HG02973 (cell line): Measurements from ENCODE around the gene ARHGEF1.
"Not testable (repeated sequence)": the region's sequence is repeated elsewhere in the genome, so short reads cannot be mapped to it uniquely, and the experiment has no call there.

Experiments
- ATAC-seq: cut with Tn5 transposase; IDR thresholded peaks from one replicate; pipeline ENCODE4 v1.9.1; 2021; ENCODE audit warnings: moderate library complexity; ENCODE audit not compliant: unreplicated experiment

Gene ARHGEF1

DNA sequence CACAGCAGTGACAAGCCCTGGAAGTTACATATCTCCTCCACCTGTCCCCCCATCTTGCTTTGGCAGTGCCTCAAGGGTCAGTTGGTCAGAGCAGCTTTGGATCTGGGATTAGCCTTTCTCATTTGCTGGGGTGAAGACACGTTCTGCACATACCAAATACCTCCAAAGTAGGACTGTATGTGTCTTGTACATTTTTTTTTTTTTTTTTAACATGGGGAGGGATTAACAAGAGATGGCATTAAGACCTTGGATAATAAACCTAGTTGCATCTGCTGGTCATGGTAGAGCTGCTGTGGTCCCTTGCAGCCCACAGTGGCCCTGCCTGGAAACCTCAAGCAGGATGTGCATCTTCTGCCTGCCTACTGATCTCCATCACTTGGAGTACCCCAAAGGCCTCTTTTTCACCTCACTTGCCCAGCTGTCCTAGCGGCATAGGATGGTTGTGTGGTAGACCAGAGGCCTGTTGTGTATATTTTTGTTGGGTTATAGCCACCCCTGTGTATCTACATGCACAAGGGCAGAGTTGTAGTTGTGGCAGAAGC, 20.5 kb upstream of the ARHGEF1 start:
- no peak for ATAC-seq

GRCh38 chr19:41863209-41863931, 19.6 kb upstream of the ARHGEF1 start:
- no peak for ATAC-seq

- ATAC-seq: no peak
Observed at GRCh38 chr19:41864374-41864773, 18.6 kb upstream of the ARHGEF1 start.

DNA sequence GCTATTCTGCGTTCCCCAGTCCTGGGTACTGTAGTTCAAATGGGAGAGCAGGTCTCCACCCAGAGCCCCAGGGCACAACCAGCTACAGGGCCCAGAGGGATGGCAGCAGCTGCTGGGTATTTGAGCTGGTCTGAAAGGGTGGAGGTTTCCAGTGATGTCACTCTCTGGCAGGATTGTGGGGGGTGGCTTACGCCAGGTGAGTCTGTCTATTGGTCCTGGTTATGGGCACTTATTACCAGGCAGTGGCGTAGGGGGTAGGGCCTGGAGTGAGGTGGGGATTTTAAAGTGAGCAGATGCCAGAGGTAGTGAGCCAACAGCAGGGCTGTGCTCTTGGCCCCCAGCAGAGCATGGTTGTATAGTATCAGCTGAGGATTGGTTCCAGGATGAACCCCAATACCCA, 16.7 kb upstream of the ARHGEF1 start:
- no peak for ATAC-seq

DNA sequence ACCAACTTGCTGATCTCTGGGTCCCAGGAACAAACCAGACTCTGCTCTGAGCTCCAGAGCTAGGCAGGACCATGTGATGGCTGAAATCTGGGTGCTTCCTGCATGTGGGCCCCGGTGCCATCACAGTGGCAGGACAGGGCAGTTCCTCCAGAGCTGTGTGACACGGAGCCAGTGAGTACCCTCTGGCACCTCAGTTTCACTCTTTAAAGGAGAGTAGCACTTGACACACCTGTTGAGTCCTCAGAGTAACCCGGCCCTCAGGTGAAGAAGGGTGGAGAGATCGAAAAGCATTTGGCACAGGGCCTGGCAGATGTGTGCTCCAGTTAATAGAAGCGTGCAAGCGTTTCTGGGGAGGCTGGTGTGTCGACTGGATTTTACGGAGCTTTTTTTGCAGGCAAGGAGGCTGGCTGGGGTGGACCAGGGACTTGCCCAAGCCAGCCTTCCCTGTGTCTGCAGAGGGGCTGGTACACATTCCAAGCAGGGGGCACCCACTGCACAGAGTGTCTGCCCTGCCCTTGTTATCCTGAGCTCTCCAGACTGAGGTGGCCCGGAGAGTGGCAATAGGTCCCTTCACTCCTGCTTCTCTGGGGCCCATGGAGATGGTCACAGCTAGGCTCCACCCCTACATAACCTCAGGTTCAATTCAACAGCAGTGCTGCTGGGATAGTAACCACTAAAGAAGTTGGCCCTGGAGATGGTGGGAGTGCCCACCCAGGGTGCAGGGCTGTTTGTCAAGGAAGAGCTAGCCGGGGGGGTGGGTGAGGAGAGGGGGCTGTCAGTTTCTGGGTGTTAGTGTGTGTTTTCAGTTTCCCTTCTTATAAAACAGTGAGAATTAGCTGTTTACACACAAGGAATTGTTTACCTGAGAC, 14.6 kb upstream of the ARHGEF1 start:
- ATAC-seq: no peak

DNA sequence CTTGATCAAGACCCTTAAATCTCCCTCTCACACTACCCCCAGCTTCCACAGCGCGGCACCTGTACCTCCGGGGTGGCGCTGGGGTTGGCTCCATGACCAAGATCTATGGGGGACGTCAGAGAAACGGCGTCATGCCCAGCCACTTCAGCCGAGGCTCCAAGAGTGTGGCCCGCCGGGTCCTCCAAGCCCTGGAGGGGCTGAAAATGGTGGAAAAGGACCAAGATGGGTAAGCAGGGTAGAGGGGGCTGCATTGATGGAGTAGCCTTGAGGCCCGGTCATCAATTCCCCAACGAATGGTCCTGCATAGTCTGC, 14.0 kb upstream of the ARHGEF1 start:
- no peak for ATAC-seq

DNA sequence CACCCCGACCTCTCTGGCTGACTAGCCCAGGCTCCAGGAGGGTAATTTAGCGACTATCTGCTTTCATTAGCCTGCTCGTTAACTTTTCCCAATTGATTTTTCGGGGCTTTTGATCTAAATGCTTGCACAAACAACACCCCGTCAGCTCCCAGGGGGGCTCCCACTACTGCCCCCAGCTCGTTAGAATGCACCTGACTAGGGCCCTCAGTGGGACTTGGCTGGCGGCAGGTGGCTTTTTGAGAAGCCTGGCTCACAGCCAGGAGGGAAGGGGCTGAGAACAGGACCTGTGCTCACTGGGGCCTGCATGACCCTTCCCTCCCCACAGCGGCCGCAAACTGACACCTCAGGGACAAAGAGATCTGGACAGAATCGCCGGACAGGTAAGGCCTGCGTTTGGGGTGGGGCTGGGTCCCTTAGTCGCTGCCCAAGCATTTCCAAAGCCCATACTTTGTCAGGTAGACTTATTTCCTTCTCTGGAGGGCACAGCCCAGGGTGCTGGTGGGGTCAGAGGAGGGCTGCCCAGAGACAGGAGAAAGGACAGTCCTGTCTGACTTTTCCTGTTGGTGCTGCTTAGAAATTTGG, 13.5 kb upstream of the ARHGEF1 start:
- ATAC-seq: no peak

GRCh38 chr19:41870401-41870873, 12.5 kb upstream of the ARHGEF1 start:
- no peak for ATAC-seq

GRCh38 chr19:41871573-41872383, 11.2 kb upstream of the ARHGEF1 start:
- ATAC-seq: peak; percentile 47

GRCh38 chr19:41872384-41872774, 10.6 kb upstream of the ARHGEF1 start:
- no peak for ATAC-seq

- ATAC-seq: no peak
Observed at GRCh38 chr19:41872775-41873647, 10.0 kb upstream of the ARHGEF1 start.

DNA sequence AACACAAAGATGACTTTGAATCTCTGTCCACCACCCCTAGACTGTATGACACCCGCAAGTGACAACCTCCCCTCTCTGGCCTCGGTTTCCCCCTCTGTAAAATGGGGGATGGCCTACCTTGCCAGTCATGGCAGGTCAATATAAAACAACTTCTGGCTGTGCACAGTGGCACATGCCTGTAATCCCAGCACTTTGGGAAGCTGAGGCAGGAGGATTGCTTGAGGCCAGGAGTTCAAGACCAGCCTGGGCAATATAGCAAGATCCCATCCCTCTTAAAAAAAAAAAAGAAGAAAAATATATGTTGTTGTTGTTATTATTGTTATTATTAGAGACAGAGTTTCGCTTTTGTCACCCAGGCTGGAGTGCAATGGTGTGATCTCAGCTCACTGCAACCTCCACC, 7.0 kb upstream of the ARHGEF1 start:
- not testable (repeated sequence) for ATAC-seq

DNA sequence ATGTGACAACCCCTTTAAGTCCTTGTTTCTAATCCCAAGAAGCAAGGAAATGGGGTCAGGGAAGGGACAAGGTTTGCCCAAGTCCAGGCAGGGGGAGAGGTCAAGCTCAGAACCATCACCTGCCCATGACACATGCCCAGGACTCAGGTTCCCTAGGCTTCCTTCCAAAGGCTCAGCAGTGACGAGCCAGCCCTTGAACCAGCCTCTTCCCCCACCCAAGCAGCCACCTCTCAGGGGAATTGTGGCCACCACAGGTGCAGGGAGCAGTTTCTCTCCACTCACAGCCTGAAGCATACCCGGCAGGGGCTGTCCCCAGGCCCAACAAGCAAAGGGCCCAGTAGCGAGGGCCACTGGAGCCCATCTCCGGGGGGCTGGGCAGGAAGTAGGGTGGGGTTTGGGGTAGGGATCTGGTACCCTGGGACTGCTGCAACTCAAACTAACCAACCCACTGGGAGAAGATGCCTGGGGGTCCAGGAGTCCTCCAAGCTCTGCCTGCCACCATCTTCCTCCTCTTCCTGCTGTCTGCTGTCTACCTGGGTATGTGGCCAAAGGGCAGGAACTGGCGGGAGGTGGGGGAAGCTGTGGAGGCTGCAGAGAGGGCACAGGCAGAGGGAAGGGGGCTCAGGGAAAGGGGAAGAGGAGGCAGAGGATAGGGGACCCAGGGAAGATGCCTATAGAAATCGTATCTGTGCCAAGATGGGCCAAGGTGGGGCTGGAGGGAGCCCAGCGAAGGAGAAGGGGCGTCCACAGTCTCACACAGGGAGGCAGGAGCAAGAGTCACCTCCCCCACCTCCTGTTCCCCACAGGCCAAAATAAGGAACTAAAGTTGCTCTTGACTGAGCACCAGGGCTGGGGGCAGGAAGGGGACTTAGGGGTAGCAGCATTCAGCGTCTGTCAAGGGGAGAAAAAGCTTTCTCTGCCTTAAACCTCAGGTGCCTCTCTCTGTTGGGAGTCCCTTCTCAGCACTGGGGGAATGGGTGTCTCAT, 5.8 kb upstream of the ARHGEF1 start, which contains the start of gene CD79A:
TSS of gene CD79A (plus strand) at position 433 of the 986 bp plus-strand sequence. CDS start at position 459, 26 bp downstream.
- ATAC-seq: peak; percentile 46

DNA sequence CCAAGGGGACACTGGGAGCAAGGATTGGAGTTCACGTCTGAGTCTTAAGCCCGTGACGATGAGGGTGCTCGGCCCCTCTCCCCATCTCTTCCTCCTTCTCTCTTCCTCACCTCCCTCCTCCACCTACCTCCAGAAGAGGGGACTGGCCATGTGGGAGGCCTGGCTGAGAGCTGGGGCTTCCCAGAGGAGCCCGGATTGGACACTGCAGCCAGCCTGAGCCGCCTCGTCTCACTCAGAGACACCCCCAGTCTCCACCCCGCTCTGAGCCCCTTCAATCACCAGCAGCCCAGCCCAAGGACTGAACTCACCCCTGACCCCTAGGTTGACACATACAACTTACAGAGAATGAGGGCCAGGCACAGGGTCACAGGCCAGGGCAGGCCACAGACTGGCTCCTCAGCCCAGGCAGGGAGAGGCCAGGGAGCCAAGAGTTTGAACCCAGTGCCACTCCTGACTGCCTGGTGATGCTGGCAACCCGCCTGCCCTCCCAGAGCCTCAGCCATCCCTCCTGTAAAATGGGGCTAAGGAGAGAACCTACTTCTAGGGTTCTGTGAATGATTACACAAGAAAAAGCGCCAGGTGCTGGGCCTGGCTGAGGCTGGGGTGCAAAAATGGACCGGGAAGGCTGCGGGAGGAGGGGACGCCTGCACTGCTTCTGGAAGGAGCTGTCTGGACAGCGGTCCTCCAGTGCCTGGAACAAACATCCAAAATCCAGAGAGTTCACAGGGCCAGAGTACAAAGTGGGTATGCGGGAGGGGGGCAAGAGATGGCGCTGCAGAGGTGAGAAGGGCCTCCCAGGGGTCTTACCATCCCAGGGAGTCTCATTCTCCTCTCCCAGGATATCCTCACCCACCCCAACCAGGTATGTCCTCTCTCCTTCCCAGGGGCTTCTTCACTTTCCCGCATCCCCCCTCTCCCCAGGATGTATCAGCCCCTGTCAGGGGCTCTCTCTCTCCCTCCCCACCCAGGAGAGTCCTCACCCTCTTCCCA, 4.8 kb upstream of the ARHGEF1 start:
- no peak for ATAC-seq

DNA sequence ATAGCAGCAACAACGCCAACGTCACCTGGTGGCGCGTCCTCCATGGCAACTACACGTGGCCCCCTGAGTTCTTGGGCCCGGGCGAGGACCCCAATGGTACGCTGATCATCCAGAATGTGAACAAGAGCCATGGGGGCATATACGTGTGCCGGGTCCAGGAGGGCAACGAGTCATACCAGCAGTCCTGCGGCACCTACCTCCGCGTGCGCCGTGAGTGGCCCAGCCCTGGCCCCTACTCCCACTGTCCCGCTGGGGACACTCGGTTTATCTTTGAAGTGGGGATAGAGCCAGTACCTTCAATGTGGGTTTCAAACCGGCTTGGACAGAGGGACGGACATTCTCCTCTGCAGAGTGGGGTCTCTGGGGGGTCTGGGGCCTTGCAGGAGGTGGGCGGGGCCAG, 3.9 kb upstream of the ARHGEF1 start:
- no peak for ATAC-seq

- ATAC-seq: no peak
Observed at GRCh38 chr19:41879670-41880328, 3.2 kb upstream of the ARHGEF1 start.

- no peak for ATAC-seq
Observed at GRCh38 chr19:41880329-41880708, 2.7 kb upstream of the ARHGEF1 start.
